Dendritic cell treated with granulocyte-macrophage colony-stimulating factor and Interleukin-4, amounts not matched to agents 40 ng/mL and 50 ng/mL, for 4 days (primary cell): ENCODE data around the gene PRR5L.

Source experiments
- H3K27ac Mint-ChIP-seq: one replicate; pipeline ENCODE4 v1.8.0; 2022; ENCODE audit warnings: mild to moderate bottlenecking, mixed read lengths
- H3K27me3 Mint-ChIP-seq: one replicate; pipeline ENCODE4 v1.8.0; 2022; ENCODE audit warnings: mild to moderate bottlenecking, mixed read lengths
- H3K36me3 Mint-ChIP-seq: one replicate; pipeline ENCODE4 v1.8.0; 2022; ENCODE audit warnings: low read depth, mixed read lengths
- H3K4me1 Mint-ChIP-seq: one replicate; pipeline ENCODE4 v1.8.0; 2022; ENCODE audit warnings: low read depth, mixed read lengths
- H3K4me3 Mint-ChIP-seq: one replicate; pipeline ENCODE4 v1.8.0; 2022; ENCODE audit warnings: mild to moderate bottlenecking, moderate library complexity, mixed read lengths
- H3K9me3 Mint-ChIP-seq: one replicate; pipeline ENCODE4 v1.8.0; 2022; ENCODE audit warnings: mixed read lengths
- intact Hi-C: fragments of 100-400 bp; cut with micrococcal nuclease; formaldehyde crosslinking; loops from one replicate; pipeline ENCODE4 v1.15.0; 2022

PRR5L gene

DNA sequence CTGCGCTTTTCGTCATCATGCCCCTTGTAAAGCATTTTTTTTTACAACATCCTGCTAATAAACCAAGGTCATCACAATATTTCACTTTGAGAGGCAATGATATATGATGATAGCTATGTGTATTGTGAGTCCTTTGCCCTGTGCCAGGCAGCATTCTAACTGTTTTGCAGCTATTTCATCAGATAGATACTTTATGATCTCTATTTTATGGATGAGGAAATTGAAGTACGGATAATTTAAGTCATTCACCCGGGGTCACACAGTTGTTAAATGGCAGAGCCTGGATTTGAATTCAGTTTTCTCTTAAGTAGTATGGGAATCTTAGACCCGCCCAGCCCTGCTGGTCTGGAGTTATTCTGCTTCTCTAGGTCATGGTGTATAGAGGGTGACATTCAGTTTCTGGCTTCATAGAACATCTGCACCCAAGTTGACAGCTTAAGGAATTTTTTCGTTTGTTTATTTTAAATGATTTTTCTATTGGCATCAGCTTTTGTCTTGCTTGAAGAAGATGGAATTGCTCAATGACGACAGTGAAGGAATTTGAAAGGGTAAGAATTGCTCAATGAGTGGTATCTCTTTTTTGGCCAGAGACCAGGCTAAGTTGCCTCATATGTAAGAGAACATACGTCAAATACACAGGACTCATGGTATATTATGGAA, 926 bp downstream of the PRR5L start:
- Mint-ChIP-seq H3K27me3 (peaks cover 2% of the 10 kb centered on the region), H3K27ac (no peak overlapping the region), H3K4me3 (no peak overlapping the region), H3K36me3 (no peaks in the 10 kb centered on the region), H3K9me3 (no peaks in the 10 kb centered on the region), H3K4me1 (peaks cover 17% of the 10 kb centered on the region)
- intact Hi-C loops, result no loop called here

DNA sequence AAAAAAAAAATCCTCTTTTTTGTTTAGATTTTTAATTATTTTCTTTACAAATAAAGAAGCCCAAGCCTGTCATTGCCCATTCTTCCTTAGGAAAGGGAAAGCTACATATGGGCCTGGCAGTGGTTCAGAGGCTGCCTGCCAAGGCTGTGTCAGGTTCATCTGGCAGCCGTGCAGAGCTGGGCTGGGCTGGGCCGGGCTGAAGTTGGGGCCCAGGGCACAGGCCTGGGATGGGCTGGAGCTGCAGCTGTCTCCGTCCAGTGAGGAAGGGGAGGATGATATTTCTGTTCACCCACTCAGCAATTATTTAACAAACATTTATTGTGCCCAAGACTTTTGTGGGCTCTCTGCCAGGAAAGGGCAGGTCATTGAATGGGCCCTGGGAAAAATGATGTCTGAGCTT, 4.6 kb downstream of the PRR5L start:
- Mint-ChIP-seq H3K9me3 (no peaks in the 10 kb centered on the region), H3K27me3 (peaks cover 2% of the 10 kb centered on the region), H3K27ac (no peak overlapping the region), H3K36me3 (no peaks in the 10 kb centered on the region), H3K4me3 (no peak overlapping the region), H3K4me1 (peaks cover 17% of the 10 kb centered on the region)
- intact Hi-C loops, result loop anchor here (10.0 kb wide), 1 partner anchor 74 kb away; no protein-coding TSS in a partner anchor

DNA sequence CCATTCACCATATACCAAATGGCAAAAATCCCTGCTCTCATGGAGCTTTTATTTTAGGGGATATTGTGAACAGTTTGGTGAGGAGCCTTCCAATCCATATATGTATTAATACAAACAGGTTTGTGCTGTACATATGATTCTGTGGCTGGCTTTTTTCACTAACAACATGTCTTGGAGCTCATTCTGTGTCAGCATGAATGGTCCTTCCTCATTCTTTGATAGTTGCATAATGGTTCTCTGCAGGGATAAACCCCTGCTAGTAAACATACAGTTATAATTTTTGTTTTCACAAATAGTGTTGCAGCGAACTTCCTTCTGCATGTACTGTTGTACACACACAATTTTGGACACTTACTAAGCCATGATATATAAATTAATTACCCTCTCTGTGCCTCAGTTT, 8.3 kb downstream of the PRR5L start:
- Mint-ChIP-seq H3K4me1 (peaks cover 5% of the 10 kb centered on the region), H3K36me3 (no peaks in the 10 kb centered on the region), H3K9me3 (no peaks in the 10 kb centered on the region), H3K4me3 (no peak overlapping the region), H3K27me3 (peaks cover 7% of the 10 kb centered on the region), H3K27ac (no peak overlapping the region)
- intact Hi-C loops, result loop anchor here (2.0 to 10.0 kb wide), 2 partner anchors 70 to 174 kb away; no protein-coding TSS in a partner anchor

DNA sequence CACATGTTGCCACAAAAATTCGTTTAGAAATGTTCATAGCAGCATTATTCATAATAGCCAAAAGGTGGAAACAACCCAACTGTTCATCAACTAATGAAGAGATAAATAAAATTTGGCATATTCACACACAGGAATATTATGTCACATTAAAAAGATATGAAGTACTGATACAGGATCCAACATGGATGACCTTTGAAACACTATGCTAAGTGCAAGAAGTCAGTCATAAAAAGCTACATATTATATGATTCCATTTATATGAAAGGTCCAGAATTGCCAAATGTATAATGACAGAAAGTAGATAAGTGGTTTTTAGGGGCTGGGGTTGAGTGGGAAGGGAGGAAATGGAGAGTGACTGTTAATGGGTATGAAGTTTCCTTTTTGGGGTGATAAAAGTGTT, 9.0 kb downstream of the PRR5L start:
- Mint-ChIP-seq H3K27ac (no peak overlapping the region), H3K4me1 (peaks cover 5% of the 10 kb centered on the region), H3K36me3 (no peaks in the 10 kb centered on the region), H3K4me3 (no peak overlapping the region), H3K27me3 (peaks cover 8% of the 10 kb centered on the region), H3K9me3 (no peaks in the 10 kb centered on the region)
- intact Hi-C loops, result loop anchor here (2.0 to 10.0 kb wide), 3 partner anchors 70 to 187 kb away; no protein-coding TSS in a partner anchor

DNA sequence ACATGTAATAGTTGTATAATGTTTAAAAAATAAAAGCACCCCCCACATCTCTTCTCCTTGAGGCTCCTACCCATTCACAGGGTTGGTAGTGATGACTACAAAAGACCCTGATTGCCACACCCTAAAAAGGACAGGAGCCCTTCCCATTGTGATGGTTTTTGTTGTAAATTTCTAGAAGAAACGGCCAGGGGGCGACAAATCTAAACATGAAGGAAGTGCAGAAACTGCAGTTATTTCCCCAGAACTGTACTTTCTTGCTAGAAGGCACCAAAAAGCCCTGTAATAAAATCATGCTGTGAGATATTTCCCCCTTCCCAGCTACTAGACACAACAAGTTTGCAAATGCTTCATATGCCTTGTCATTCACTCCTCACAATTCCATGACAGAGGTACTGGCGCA, 10.8 kb downstream of the PRR5L start:
- no peaks in the 10 kb centered on the region for H3K36me3 Mint-ChIP-seq
- H3K27me3 Mint-ChIP-seq, result peaks cover 8% of the 10 kb centered on the region
- no peak overlapping the region for H3K4me3 Mint-ChIP-seq
- H3K9me3 Mint-ChIP-seq, result no peaks in the 10 kb centered on the region
- H3K4me1 Mint-ChIP-seq, result peaks cover 5% of the 10 kb centered on the region
- intact Hi-C loops, result loop anchor here (5.0 to 10.0 kb wide), 2 partner anchors 68 to 185 kb away; no protein-coding TSS in a partner anchor
- no peak overlapping the region for H3K27ac Mint-ChIP-seq

DNA sequence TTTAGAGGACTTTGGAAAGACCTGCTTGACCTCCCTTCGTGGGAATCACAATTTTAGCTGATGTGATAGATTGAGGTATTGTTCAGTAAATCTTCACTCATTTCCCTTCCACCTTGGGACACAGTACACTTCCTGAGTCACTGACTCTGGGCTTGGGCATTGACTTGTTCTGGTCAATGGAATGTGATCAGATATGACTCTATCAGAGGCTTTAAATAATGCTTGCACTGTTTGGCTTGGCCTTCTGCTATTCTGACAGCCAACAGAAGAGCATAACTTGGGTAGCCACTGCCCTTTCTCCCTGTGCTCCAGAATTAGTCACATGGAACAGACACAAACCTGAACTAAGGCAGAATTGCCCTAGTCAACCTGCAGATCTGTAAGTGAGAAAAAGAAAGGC, 12.5 kb downstream of the PRR5L start:
- intact Hi-C loops, result loop anchor here (5.0 to 10.0 kb wide), 2 partner anchors 66 to 184 kb away; no protein-coding TSS in a partner anchor
- no peaks in the 10 kb centered on the region for H3K9me3 Mint-ChIP-seq
- H3K27me3 Mint-ChIP-seq, result peaks cover 18% of the 10 kb centered on the region
- H3K4me3 Mint-ChIP-seq, result no peak overlapping the region
- H3K27ac Mint-ChIP-seq, result no peak overlapping the region
- peaks cover 5% of the 10 kb centered on the region for H3K4me1 Mint-ChIP-seq
- no peaks in the 10 kb centered on the region for H3K36me3 Mint-ChIP-seq

DNA sequence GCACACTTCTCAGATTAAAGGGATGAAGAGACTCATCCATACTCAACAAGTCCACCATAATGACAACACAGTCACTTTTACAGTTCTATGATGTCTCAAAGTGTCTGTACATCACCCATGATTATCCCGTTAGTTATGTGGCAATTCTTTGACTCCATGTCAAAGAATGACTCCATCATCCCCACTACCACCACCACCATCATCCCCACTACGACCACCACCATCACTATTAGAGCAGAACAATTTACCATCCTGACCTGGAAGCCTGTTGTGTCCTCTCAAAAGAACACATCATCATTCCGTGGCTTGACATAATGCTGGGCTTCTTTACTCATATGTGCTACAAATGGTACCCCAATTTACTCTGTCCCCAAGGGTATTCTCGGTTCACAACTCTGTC, 13.7 kb downstream of the PRR5L start:
- intact Hi-C loops, result loop anchor here (5.0 to 10.0 kb wide), 2 partner anchors 65 to 183 kb away; no protein-coding TSS in a partner anchor
- Mint-ChIP-seq H3K27me3 (peaks cover 21% of the 10 kb centered on the region), H3K4me3 (no peak overlapping the region), H3K9me3 (no peaks in the 10 kb centered on the region), H3K36me3 (no peaks in the 10 kb centered on the region), H3K27ac (no peak overlapping the region), H3K4me1 (peaks cover under 1% of the 10 kb centered on the region)

DNA sequence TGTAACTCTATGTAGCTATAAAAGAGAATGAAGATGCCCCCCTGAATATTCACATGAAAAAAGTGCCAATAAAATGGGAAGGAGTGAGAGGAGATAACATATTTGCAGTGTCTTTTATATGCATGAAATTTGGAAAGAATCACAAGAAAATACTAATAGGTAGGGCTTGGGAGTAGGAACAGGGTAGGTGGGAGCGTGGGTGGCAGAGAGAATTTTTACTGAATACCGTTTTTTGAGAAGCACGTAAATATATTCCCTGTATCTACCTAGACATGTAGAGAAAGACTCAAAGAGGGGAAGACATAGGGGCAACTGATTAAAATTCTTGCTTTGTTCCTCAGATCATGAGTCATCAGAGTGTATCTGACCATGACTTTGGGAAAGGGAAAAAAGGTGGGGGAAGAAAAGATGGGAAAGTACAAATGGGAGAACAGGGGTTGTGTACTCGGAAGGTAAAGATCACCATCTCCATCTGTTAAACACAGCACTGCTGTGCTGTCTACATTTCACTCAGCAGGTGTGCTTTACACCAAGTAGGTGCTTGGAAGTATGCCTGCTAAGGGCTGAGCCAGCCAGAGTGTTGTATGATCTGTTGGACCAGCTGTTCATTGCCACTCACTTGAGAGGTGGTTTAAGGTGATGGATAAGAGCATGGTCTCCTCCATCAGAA, 16.0 kb downstream of the PRR5L start:
- intact Hi-C loops, result no loop called here
- Mint-ChIP-seq H3K4me3 (no peak overlapping the region), H3K27ac (no peak overlapping the region), H3K4me1 (no peaks in the 10 kb centered on the region), H3K9me3 (no peaks in the 10 kb centered on the region), H3K36me3 (no peaks in the 10 kb centered on the region), H3K27me3 (peaks cover 32% of the 10 kb centered on the region)

DNA sequence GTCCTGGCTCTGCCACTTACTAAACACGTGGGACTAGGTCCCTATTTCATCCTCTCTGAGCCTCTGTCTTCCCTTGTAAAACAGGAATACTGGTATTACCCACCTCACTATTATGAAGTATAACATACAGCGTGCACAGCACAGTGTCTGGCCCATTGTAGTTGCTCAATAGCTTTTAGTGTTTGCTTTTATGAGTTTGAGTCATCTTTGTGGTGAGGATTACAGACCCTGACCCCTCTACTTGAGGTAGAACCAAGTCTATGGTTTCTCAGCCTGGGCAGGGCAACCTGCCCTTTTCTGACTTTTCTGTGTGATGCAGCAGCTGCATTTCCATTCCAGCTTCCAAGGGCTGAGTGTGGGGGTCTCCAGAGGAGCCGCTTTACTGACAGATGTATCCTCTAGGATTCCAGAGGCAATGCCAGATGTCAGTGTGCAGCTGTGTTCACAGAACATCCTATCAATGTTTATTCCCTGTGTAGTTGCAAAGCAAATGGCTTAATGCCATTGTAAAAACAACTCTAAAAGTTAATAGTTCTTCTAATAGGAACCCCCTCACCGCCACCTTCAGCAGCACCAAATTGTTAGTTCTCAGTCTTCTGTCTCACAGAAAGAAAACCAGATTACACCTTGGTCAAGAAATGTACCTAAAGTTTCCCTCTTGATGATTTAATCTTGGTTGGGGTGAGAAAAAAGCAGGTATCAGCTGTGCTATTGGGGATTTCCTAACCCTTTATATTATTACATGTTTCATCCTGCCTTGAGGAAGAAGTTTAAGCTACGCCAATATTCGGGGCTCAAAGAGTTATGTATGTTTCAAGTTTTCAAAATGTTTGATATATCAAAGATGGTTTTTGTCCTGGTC, 16.8 kb downstream of the PRR5L start:
- Mint-ChIP-seq H3K4me3 (no peak overlapping the region), H3K27ac (no peak overlapping the region), H3K27me3 (peaks cover 32% of the 10 kb centered on the region)

DNA sequence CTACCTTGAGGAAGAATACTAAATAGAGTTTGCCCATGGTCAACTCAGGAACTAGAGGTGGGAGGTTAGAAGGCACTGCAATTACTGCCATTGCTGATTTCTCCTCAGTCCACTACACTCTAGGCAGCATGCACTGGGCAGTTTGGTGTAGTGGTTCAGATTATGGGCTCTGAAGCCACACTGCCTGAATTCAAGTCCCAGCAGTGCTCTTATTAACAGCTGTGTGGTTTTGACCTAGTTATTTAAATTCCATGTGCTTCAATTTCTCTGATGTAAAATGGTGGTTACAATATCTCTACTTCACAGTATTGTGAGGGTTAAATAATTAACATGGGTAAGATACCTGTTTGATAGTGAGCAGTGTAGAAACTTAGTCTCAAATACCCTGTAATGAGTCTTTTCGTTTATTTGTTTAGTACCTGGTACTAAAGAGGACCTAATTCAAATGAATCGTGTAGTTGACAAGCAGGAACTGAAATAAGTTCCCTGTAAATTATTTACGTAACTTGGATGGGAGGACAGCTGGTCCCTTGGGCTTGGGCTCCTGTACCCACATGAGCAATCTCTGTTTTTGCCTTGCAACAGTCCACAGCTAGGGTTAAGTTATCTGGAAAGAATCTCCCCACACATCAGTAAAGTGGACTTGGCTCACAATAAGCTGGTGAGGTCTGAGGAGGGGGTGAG, 17.8 kb downstream of the PRR5L start:
- Mint-ChIP-seq H3K27ac (no peak overlapping the region), H3K4me1 (no peaks in the 10 kb centered on the region), H3K27me3 (peaks cover 31% of the 10 kb centered on the region), H3K4me3 (no peak overlapping the region), H3K9me3 (no peaks in the 10 kb centered on the region), H3K36me3 (no peaks in the 10 kb centered on the region)
- intact Hi-C loops, result no loop called here

More for the DNA sequence above, 16.8 kb downstream of the PRR5L start:
- Mint-ChIP-seq H3K9me3 (no peaks in the 10 kb centered on the region), H3K36me3 (no peaks in the 10 kb centered on the region), H3K4me1 (no peaks in the 10 kb centered on the region)
- intact Hi-C loops, result no loop called here

DNA sequence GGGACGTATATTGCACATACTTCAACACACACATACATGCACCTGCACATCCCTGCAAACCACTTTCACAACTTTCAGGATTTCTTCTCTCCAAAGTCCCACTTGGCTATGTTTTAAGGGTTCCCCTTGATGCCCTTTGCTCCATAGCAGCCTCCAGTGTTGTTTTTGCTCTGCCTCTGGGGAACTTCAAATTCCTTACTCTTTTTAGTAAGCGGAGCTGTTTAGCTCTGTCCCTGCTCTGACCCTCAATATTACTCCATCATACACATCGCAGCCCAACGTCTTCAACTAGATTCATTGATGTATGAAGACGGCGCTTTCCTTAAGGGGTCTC, 18.3 kb downstream of the PRR5L start:
- H3K9me3 Mint-ChIP-seq, result no peaks in the 10 kb centered on the region
- no peak overlapping the region for H3K4me3 Mint-ChIP-seq
- intact Hi-C loops, result no loop called here
- no peak overlapping the region for H3K27ac Mint-ChIP-seq
- H3K4me1 Mint-ChIP-seq, result no peaks in the 10 kb centered on the region
- H3K27me3 Mint-ChIP-seq, result peaks cover 30% of the 10 kb centered on the region
- H3K36me3 Mint-ChIP-seq, result no peaks in the 10 kb centered on the region

DNA sequence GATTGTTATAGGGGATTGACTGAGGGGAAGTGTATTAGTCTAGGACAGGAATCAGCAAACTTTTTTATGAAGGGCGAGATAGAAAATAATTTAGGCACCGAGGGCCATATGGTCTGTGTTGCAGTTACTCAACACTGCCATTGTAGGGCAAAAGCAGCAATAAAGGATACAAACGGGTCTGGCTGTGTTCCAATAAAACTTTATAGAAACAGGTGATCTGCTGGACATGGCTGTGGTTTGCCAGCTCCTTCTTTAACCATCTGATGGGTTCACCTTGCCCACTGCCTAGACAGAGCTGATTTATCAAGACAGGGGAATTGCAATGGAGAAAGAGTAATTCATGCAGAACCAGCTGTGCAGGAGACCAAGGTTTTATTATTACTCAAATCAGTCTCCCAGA, 20.0 kb downstream of the PRR5L start:
- Mint-ChIP-seq H3K4me3 (no peak overlapping the region), H3K36me3 (no peaks in the 10 kb centered on the region), H3K27me3 (peaks cover 31% of the 10 kb centered on the region), H3K9me3 (no peaks in the 10 kb centered on the region), H3K4me1 (no peaks in the 10 kb centered on the region), H3K27ac (no peak overlapping the region)
- intact Hi-C loops, result no loop called here

DNA sequence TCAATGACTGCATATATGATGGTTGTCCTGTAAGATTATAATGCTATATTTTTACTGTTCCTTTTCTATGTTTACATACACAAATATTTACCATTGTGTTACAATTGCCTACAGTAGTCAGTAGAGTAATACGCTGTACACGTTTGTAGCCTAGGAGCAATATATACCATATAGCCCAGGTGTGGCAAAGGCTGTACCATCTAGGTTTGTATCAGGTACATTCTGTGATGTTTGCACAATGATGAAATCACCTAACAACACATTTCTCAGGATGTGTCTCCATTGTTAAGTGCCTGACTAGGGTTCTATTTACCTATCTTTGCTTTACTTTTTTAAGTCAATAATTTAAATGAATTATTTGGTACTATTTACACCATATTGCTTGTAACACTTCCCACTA, 21.9 kb downstream of the PRR5L start:
- no peaks in the 10 kb centered on the region for H3K4me1 Mint-ChIP-seq
- H3K27me3 Mint-ChIP-seq, result peaks cover 23% of the 10 kb centered on the region
- H3K27ac Mint-ChIP-seq, result no peak overlapping the region
- intact Hi-C loops, result no loop called here
- H3K9me3 Mint-ChIP-seq, result no peaks in the 10 kb centered on the region
- H3K36me3 Mint-ChIP-seq, result no peaks in the 10 kb centered on the region
- no peak overlapping the region for H3K4me3 Mint-ChIP-seq
